Measurements from ENCODE around the gene PITX1.

GRCh38 chr5:135062216-135063055 is 28.4 kb upstream of the PITX1 start:
- TF ChIP-seq RAD21 (IDR thresholded peaks at IDR 0.05) (no peak), EGR1 (IDR thresholded peaks at IDR 0.05; ENCODE audit: low read depth in 2 of 2) (no peak), TAF1 (conservative IDR thresholded peaks at IDR 0.05) (no peak), ZBTB33 (IDR thresholded peaks at IDR 0.05) (no peak), SP1 (IDR thresholded peaks at IDR 0.05) (no peak), JUND (IDR thresholded peaks at IDR 0.05) (no peak)
- TF ChIP-seq, protein P1, sequence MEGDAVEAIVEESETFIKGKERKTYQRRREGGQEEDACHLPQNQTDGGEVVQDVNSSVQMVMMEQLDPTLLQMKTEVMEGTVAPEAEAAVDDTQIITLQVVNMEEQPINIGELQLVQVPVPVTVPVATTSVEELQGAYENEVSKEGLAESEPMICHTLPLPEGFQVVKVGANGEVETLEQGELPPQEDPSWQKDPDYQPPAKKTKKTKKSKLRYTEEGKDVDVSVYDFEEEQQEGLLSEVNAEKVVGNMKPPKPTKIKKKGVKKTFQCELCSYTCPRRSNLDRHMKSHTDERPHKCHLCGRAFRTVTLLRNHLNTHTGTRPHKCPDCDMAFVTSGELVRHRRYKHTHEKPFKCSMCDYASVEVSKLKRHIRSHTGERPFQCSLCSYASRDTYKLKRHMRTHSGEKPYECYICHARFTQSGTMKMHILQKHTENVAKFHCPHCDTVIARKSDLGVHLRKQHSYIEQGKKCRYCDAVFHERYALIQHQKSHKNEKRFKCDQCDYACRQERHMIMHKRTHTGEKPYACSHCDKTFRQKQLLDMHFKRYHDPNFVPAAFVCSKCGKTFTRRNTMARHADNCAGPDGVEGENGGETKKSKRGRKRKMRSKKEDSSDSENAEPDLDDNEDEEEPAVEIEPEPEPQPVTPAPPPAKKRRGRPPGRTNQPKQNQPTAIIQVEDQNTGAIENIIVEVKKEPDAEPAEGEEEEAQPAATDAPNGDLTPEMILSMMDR (IDR thresholded peaks at IDR 0.05; ENCODE audit: low read depth, low read length, missing input control), result no peak

Measured in liver (tissue), 3 donors.